Myocyte (in vitro differentiated cells): ENCODE results near the gene ABR. TPM values are rescaled to one million over a fixed set of nuclear protein-coding genes. Genes with fewer than 3 reads are reported as not detected.
A peak's percentile ranks its signal among the peaks of the same experiment; 100 is the strongest.
"Not testable (repeated sequence)": the region's sequence is repeated elsewhere in the genome, so short reads cannot be mapped to it uniquely, and the experiment has no call there.

Experiments
- DNase-seq: peaks from one replicate; pipeline ENCODE4 v3.0.0-alpha.2; 2012; ENCODE audit warnings: low read depth
- total RNA-seq: library from RNA; depleted of rRNA; stranded (reverse); fragments of >200 nt; gene quantifications from 2 replicates; pipeline ENCODE4 v1.2.3, GENCODE V29; 2014

The ABR gene
- total RNA-seq, 1 donor from 2014 or later: 71.9 TPM

GRCh38 chr17:1202291-1202690 is 22.5 kb upstream of the ABR start:
- no peak for DNase-seq

GRCh38 chr17:1201132-1201702 is 21.4 kb upstream of the ABR start:
- DNase-seq: no peak

- DNase-seq: not testable (repeated sequence)
Observed at GRCh38 chr17:1199271-1199743, 19.5 kb upstream of the ABR start.

GRCh38 chr17:1197781-1198490 is 18.2 kb upstream of the ABR start:
- DNase-seq: peak; percentile 13

- DNase-seq: peak; percentile 75
Observed at GRCh38 chr17:1197379-1197778, 17.6 kb upstream of the ABR start.

GRCh38 chr17:1196946-1197345 is 17.2 kb upstream of the ABR start:
- DNase-seq: no peak

GRCh38 chr17:1192911-1193699 is 13.3 kb upstream of the ABR start:
- no peak for DNase-seq

- DNase-seq: peak; percentile 43
Observed at GRCh38 chr17:1190751-1191331, 11.1 kb upstream of the ABR start.

GRCh38 chr17:1188812-1189504 is 9.2 kb upstream of the ABR start:
- peak; percentile 58 for DNase-seq

GRCh38 chr17:1186923-1187771 is 7.4 kb upstream of the ABR start:
- DNase-seq: peak; percentile 81

- no peak for DNase-seq
Observed at GRCh38 chr17:1186214-1186820, 6.5 kb upstream of the ABR start.

- no peak for DNase-seq
Observed at GRCh38 chr17:1183171-1183873, 3.5 kb upstream of the ABR start.

- DNase-seq: no peak
Observed at GRCh38 chr17:1182811-1183170, 3.0 kb upstream of the ABR start.

- no peak for DNase-seq
Observed at GRCh38 chr17:1181753-1182137, 2.0 kb upstream of the ABR start.

GRCh38 chr17:1180958-1181752 is 1.4 kb upstream of the ABR start:
- no peak for DNase-seq

- DNase-seq: no peak
Observed at GRCh38 chr17:1179112-1179817, 516 bp downstream of the ABR start.

- DNase-seq: no peak
Observed at GRCh38 chr17:1177016-1177700, 2.6 kb downstream of the ABR start.
